ENCODE data around the gene PPM1J. TPM values are rescaled to one million over a fixed set of nuclear protein-coding genes. Genes with fewer than 3 reads are reported as not detected.

Gene PPM1J
- total RNA-seq, 1 donor from 2014 or later, result 0.67 TPM

Other genes starting within 250 kb of the PPM1J start
- 2.3 TPM in 2 replicates for gene WNT2B, start 206.4 kb downstream of the PPM1J start, total RNA-seq
- gene ST7L, start 96.2 kb downstream of the PPM1J start, total RNA-seq, result 22.0 and 22.4 TPM in 2 replicates
- gene CAPZA1, start 95.5 kb downstream of the PPM1J start, total RNA-seq, result 129 and 130 TPM in 2 replicates
- 85.1 and 87.4 TPM in 2 replicates for gene MOV10, start 40.7 kb downstream of the PPM1J start, total RNA-seq
- 285 and 296 TPM in 2 replicates for gene RHOC, start 8.2 kb downstream of the PPM1J start, total RNA-seq
- 58.7 and 60.0 TPM in 2 replicates for gene SLC16A1, start 240.9 kb upstream of the PPM1J start, total RNA-seq

Data from osteocyte (in vitro differentiated cells).